ENCODE measurements around the gene LAMA2.
A peak's percentile ranks its signal among the peaks of the same experiment; 100 is the strongest.
"Not testable (repeated sequence)": the region's sequence is repeated elsewhere in the genome, so short reads cannot be mapped to it uniquely, and the experiment has no call there.

Gene LAMA2

GRCh38 chr6:129069006-129069405, 186.1 kb downstream of the LAMA2 start:
- DNase-seq (ENCODE audit: low spot score in 2 of 2) (no peak), ATAC-seq (no peak)
- Mint-ChIP-seq H3K4me3 (no peak overlapping the region), H3K4me1 (no peaks in the 10 kb centered on the region), H3K36me3 (no peaks in the 10 kb centered on the region), H3K27ac (no peak overlapping the region), H3K9me3 (no peaks in the 10 kb centered on the region)

- H3K9me3 Mint-ChIP-seq, result no peaks in the 10 kb centered on the region
- H3K27ac Mint-ChIP-seq, result no peak overlapping the region
- DNase-seq (ENCODE audit: low spot score in 2 of 2) (no peak), ATAC-seq (no peak)
- no peak overlapping the region for H3K4me3 Mint-ChIP-seq
- no peaks in the 10 kb centered on the region for H3K4me1 Mint-ChIP-seq
- H3K36me3 Mint-ChIP-seq, result no peaks in the 10 kb centered on the region
Measured at GRCh38 chr6:129073051-129073450, 190.1 kb downstream of the LAMA2 start.

- Mint-ChIP-seq H3K4me1 (no peaks in the 10 kb centered on the region), H3K36me3 (no peaks in the 10 kb centered on the region), H3K9me3 (no peaks in the 10 kb centered on the region), H3K27ac (no peak overlapping the region), H3K4me3 (no peak overlapping the region)
- ATAC-seq (no peak), DNase-seq (ENCODE audit: low spot score in 2 of 2) (no peak)
Measured at GRCh38 chr6:129073691-129074395, 190.9 kb downstream of the LAMA2 start.

- H3K27ac Mint-ChIP-seq, result no peak overlapping the region
- H3K4me3 Mint-ChIP-seq, result no peak overlapping the region
- no peaks in the 10 kb centered on the region for H3K4me1 Mint-ChIP-seq
- ATAC-seq (no peak), DNase-seq (ENCODE audit: low spot score in 2 of 2) (no peak)
- no peaks in the 10 kb centered on the region for H3K9me3 Mint-ChIP-seq
- no peaks in the 10 kb centered on the region for H3K36me3 Mint-ChIP-seq
Measured at GRCh38 chr6:129084406-129084805, 201.5 kb downstream of the LAMA2 start.

GRCh38 chr6:129088481-129088880, 205.5 kb downstream of the LAMA2 start:
- not testable (repeated sequence) for H3K36me3 Mint-ChIP-seq; H3K4me1 Mint-ChIP-seq; ATAC-seq; H3K27ac Mint-ChIP-seq; H3K9me3 Mint-ChIP-seq; H3K4me3 Mint-ChIP-seq; DNase-seq (ENCODE audit: low spot score in 2 of 2)

- H3K27ac Mint-ChIP-seq, result no peak overlapping the region
- ATAC-seq, result no peak
- H3K4me3 Mint-ChIP-seq, result no peak overlapping the region
- no peaks in the 10 kb centered on the region for H3K4me1 Mint-ChIP-seq
- H3K36me3 Mint-ChIP-seq, result no peaks in the 10 kb centered on the region
- no peaks in the 10 kb centered on the region for H3K9me3 Mint-ChIP-seq
- no peak for DNase-seq (ENCODE audit: low spot score in 2 of 2)
Measured at GRCh38 chr6:129089357-129089756, 206.4 kb downstream of the LAMA2 start.

- H3K36me3 Mint-ChIP-seq, result no peaks in the 10 kb centered on the region
- no peaks in the 10 kb centered on the region for H3K4me1 Mint-ChIP-seq
- H3K4me3 Mint-ChIP-seq, result no peak overlapping the region
- no peak overlapping the region for H3K27ac Mint-ChIP-seq
- H3K9me3 Mint-ChIP-seq, result no peaks in the 10 kb centered on the region
- ATAC-seq (no peak), DNase-seq (ENCODE audit: low spot score in 2 of 2) (no peak)
Measured at GRCh38 chr6:129094147-129094546, 211.2 kb downstream of the LAMA2 start.

GRCh38 chr6:129096651-129097290, 213.8 kb downstream of the LAMA2 start:
- Mint-ChIP-seq H3K9me3 (no peaks in the 10 kb centered on the region), H3K27ac (no peak overlapping the region), H3K4me3 (no peak overlapping the region), H3K36me3 (no peaks in the 10 kb centered on the region), H3K4me1 (no peaks in the 10 kb centered on the region)
- ATAC-seq, result no peak
- DNase-seq (ENCODE audit: low spot score in 2 of 2), result no peak

GRCh38 chr6:129098061-129098553, 215.2 kb downstream of the LAMA2 start:
- no peaks in the 10 kb centered on the region for H3K36me3 Mint-ChIP-seq
- H3K27ac Mint-ChIP-seq, result no peak overlapping the region
- H3K4me3 Mint-ChIP-seq, result no peak overlapping the region
- no peaks in the 10 kb centered on the region for H3K9me3 Mint-ChIP-seq
- ATAC-seq (no peak), DNase-seq (ENCODE audit: low spot score in 2 of 2) (no peak)
- no peaks in the 10 kb centered on the region for H3K4me1 Mint-ChIP-seq

- H3K4me1 Mint-ChIP-seq, result no peaks in the 10 kb centered on the region
- H3K36me3 Mint-ChIP-seq, result no peaks in the 10 kb centered on the region
- no peak for ATAC-seq
- no peak overlapping the region for H3K27ac Mint-ChIP-seq
- no peaks in the 10 kb centered on the region for H3K9me3 Mint-ChIP-seq
- no peak overlapping the region for H3K4me3 Mint-ChIP-seq
- no peak for DNase-seq (ENCODE audit: low spot score in 2 of 2)
Measured at GRCh38 chr6:129099696-129100095, 216.8 kb downstream of the LAMA2 start.

GRCh38 chr6:129100164-129100563, 217.2 kb downstream of the LAMA2 start:
- H3K4me1 Mint-ChIP-seq, result no peaks in the 10 kb centered on the region
- ATAC-seq, result no peak
- H3K4me3 Mint-ChIP-seq, result no peak overlapping the region
- H3K27ac Mint-ChIP-seq, result no peak overlapping the region
- no peaks in the 10 kb centered on the region for H3K36me3 Mint-ChIP-seq
- no peak for DNase-seq (ENCODE audit: low spot score in 2 of 2)
- H3K9me3 Mint-ChIP-seq, result no peaks in the 10 kb centered on the region

GRCh38 chr6:129102741-129103140, 219.8 kb downstream of the LAMA2 start:
- Mint-ChIP-seq H3K36me3 (no peaks in the 10 kb centered on the region), H3K4me3 (no peak overlapping the region), H3K9me3 (no peaks in the 10 kb centered on the region), H3K27ac (no peak overlapping the region), H3K4me1 (no peaks in the 10 kb centered on the region)
- DNase-seq (ENCODE audit: low spot score in 2 of 2), result no peak
- no peak for ATAC-seq

- Mint-ChIP-seq H3K27ac (no peak overlapping the region), H3K4me1 (no peaks in the 10 kb centered on the region), H3K36me3 (no peaks in the 10 kb centered on the region), H3K4me3 (no peak overlapping the region), H3K9me3 (no peaks in the 10 kb centered on the region)
- DNase-seq (ENCODE audit: low spot score in 2 of 2), result no peak
- ATAC-seq, result no peak
Measured at GRCh38 chr6:129104131-129104530, 221.2 kb downstream of the LAMA2 start.

- Mint-ChIP-seq H3K9me3 (no peaks in the 10 kb centered on the region), H3K27ac (no peak overlapping the region), H3K4me1 (no peaks in the 10 kb centered on the region), H3K4me3 (no peak overlapping the region), H3K36me3 (no peaks in the 10 kb centered on the region)
- ATAC-seq (peak; percentile 16), DNase-seq (ENCODE audit: low spot score in 2 of 2) (no peak)
Measured at GRCh38 chr6:129104560-129104959, 221.6 kb downstream of the LAMA2 start.

- no peaks in the 10 kb centered on the region for H3K36me3 Mint-ChIP-seq
- H3K27ac Mint-ChIP-seq, result no peak overlapping the region
- no peak overlapping the region for H3K4me3 Mint-ChIP-seq
- H3K9me3 Mint-ChIP-seq, result no peaks in the 10 kb centered on the region
- no peak for DNase-seq (ENCODE audit: low spot score in 2 of 2)
- no peaks in the 10 kb centered on the region for H3K4me1 Mint-ChIP-seq
- peak; percentile 37 for ATAC-seq
Measured at GRCh38 chr6:129105035-129105434, 222.1 kb downstream of the LAMA2 start.

- Mint-ChIP-seq H3K4me3 (no peak overlapping the region), H3K9me3 (no peaks in the 10 kb centered on the region), H3K27ac (no peak overlapping the region), H3K36me3 (no peaks in the 10 kb centered on the region), H3K4me1 (no peaks in the 10 kb centered on the region)
- ATAC-seq (no peak), DNase-seq (ENCODE audit: low spot score in 2 of 2) (no peak)
Measured at GRCh38 chr6:129105793-129106192, 222.9 kb downstream of the LAMA2 start.

Measured in stimulated activated effector memory CD8-positive, alpha-beta T cell treated with anti-CD3 and anti-CD28 coated beads, Interleukin-12 subunit alpha, Interleukin-12 subunit beta, amount 100 ng/mL, for 72 hours (primary cell).